ENCODE measurements around the gene USH2A.

GRCh38 chr1:215623162-215623561 lies 800.1 kb downstream of the USH2A start:
- TF ChIP-seq CTCF (IDR thresholded peaks at IDR 0.05) = no peak
- no peak for TF ChIP-seq EP300 (IDR thresholded peaks at IDR 0.05)
- no peak for TF ChIP-seq POLR2A (IDR thresholded peaks at IDR 0.05; ENCODE audit: low read depth)
- no peak for TF ChIP-seq POLR2AphosphoS5 (IDR thresholded peaks at IDR 0.05)
